Measurements from ENCODE around the gene HRH4.
A peak's percentile ranks its signal among the peaks of the same experiment; 100 is the strongest.

Gene HRH4, protein sequence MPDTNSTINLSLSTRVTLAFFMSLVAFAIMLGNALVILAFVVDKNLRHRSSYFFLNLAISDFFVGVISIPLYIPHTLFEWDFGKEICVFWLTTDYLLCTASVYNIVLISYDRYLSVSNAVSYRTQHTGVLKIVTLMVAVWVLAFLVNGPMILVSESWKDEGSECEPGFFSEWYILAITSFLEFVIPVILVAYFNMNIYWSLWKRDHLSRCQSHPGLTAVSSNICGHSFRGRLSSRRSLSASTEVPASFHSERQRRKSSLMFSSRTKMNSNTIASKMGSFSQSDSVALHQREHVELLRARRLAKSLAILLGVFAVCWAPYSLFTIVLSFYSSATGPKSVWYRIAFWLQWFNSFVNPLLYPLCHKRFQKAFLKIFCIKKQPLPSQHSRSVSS

DNA sequence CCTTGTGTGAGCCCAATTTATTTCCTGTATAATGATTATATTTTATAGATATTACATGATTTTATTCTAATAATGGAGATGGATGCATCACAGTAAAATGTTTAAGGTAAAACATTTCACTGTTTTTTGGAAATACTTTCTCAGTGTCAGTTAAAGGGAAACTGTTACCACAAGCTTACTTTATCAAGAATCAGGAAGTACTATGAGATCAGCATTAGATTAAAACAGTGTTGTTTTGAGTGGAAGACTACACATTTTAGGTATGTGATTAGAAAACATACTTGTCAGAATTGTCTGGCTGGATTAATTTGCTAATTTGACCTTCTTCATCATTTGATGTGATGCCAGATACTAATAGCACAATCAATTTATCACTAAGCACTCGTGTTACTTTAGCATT, at the start of gene HRH4:
TSS of gene HRH4 (plus strand) at position 250 of the 400 bp plus-strand sequence. CDS start at position 342, 92 bp downstream.
- no peak for DNase-seq (ENCODE audit: low read depth)
- no peak within 1 kb of the TSS for H3K4me3 ChIP-seq (ENCODE audit: control insufficient read depth, low read depth, low read length)
- TF ChIP-seq, protein P1, sequence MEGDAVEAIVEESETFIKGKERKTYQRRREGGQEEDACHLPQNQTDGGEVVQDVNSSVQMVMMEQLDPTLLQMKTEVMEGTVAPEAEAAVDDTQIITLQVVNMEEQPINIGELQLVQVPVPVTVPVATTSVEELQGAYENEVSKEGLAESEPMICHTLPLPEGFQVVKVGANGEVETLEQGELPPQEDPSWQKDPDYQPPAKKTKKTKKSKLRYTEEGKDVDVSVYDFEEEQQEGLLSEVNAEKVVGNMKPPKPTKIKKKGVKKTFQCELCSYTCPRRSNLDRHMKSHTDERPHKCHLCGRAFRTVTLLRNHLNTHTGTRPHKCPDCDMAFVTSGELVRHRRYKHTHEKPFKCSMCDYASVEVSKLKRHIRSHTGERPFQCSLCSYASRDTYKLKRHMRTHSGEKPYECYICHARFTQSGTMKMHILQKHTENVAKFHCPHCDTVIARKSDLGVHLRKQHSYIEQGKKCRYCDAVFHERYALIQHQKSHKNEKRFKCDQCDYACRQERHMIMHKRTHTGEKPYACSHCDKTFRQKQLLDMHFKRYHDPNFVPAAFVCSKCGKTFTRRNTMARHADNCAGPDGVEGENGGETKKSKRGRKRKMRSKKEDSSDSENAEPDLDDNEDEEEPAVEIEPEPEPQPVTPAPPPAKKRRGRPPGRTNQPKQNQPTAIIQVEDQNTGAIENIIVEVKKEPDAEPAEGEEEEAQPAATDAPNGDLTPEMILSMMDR (conservative IDR thresholded peaks at IDR 0.05; ENCODE audit: control insufficient read depth, insufficient read depth, low read depth, low read length) = no peak

DNA sequence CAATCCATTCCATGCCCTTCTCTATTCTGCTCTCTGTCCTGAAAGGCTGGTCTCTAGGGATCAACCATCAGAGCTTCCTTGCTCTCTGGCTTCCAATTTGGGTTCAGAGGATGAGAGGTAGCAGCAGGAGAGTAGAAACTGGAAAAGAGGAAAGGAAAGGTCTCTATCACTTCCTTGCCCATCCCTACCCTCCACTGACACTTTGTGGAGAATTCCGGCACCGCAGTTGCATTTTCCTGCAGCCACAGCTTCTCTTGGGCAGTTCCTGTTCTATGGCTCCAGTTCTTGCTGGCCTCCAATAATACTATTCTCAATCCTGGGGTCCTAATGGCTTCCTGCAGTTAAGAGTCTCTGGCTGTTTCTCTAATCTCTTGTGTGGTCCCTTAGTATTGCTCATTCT, 47.3 kb upstream of the HRH4 start:
- TF ChIP-seq, protein P1 (conservative IDR thresholded peaks at IDR 0.05; ENCODE audit: control insufficient read depth, insufficient read depth, low read depth, low read length) = peak; percentile 37
- DNase-seq (ENCODE audit: low read depth) = no peak
- no peak overlapping the region for H3K4me3 ChIP-seq (ENCODE audit: control insufficient read depth, low read depth, low read length)

DNA sequence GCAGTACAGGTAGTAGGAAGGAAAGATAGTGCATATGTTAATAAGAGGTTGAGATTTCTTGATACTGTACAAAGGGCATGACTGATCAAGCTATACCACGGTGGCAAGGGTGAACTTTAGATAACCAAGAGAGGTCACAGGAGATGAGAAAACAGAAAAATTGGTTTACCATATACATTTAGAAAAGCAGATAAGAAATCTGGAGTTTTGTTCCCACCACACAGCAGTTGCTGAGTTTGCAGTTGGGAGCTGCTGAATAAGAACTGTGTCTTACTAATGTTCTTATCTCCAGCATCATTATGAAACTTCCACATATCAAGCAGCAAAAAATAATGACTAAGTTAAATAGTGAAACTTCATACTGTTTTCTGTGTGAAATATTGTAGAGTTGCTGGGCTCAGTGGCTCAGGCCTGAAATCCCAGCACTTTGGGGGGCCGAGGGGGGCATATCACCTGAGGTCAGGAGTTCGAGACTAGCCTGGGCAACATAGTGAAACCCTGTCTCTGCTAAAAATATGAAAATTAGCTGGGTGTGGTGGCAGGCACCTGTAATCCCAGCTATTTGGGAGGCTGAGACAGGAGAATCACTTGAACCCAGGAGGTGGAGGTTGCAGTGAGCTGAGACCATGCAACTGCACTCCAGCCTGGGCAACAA, 46.0 kb upstream of the HRH4 start:
- H3K4me3 ChIP-seq (ENCODE audit: control insufficient read depth, low read depth, low read length) = no peak overlapping the region
- TF ChIP-seq, protein P1 (conservative IDR thresholded peaks at IDR 0.05; ENCODE audit: control insufficient read depth, insufficient read depth, low read depth, low read length) = no peak
- no peak for DNase-seq (ENCODE audit: low read depth)

DNA sequence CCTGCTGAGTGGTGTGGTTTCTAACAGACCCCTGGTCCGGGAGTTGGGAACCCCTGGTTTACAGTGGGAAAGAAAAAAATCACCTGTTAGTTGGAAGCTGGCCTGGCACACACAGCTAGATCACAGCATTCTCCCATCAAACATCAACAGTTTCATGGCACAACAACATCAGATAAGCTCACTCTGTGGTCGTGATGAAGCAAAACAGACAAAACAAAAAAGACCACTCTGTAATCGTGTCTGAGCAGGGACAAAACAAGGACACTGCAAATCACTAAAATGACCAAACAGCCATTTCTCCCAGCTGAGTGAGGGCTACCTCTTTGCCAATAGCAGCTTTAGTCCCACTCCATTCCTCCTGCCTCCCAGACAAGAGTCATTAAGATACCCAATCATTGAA, 43.0 kb upstream of the HRH4 start:
- no peak overlapping the region for H3K4me3 ChIP-seq (ENCODE audit: control insufficient read depth, low read depth, low read length)
- TF ChIP-seq, protein P1 (conservative IDR thresholded peaks at IDR 0.05; ENCODE audit: control insufficient read depth, insufficient read depth, low read depth, low read length) = no peak
- no peak for DNase-seq (ENCODE audit: low read depth)

DNA sequence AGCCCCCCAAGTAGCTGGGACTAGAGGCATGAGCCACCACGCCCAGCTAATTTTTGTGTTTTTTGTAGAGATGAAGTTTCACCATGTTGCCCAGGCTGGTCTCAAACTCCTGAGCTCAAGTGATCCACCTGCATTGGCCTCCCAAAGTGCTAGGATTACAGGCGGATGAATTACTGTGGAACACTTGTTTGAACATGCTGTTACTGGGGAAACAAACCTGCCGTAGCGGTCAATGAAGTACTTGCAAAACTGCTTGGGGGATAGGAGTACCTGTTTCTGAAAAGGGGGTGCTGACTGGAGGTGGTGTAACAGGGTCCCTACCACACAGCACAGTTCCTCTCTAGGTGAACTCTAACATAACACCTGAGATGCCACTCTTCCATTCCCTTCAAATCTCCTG, 39.9 kb upstream of the HRH4 start:
- no peak overlapping the region for H3K4me3 ChIP-seq (ENCODE audit: control insufficient read depth, low read depth, low read length)
- TF ChIP-seq, protein P1 (conservative IDR thresholded peaks at IDR 0.05; ENCODE audit: control insufficient read depth, insufficient read depth, low read depth, low read length) = no peak
- DNase-seq (ENCODE audit: low read depth) = no peak

DNA sequence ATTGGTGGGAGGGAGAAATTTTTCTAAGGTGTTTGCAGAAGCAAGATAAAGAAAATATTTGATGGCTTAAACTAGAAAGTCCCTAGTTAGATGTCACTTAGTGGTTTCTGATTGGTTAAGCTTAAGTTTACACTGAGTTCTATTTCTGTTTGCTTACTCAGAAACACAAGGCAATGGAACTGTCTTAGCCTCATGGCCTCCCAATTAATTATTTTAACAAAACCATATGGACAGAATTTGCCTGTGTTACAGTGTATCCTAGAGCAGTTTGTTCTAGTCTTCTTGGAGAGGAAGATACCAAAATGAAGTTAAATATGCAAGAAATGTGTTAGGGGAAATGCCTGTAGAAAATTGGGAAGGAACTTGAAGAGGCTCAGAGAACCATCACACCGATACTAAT, 38.6 kb upstream of the HRH4 start:
- no peak overlapping the region for H3K4me3 ChIP-seq (ENCODE audit: control insufficient read depth, low read depth, low read length)
- TF ChIP-seq, protein P1 (conservative IDR thresholded peaks at IDR 0.05; ENCODE audit: control insufficient read depth, insufficient read depth, low read depth, low read length) = no peak
- DNase-seq (ENCODE audit: low read depth) = no peak
